ENCODE measurements around the gene AANAT.

DNA sequence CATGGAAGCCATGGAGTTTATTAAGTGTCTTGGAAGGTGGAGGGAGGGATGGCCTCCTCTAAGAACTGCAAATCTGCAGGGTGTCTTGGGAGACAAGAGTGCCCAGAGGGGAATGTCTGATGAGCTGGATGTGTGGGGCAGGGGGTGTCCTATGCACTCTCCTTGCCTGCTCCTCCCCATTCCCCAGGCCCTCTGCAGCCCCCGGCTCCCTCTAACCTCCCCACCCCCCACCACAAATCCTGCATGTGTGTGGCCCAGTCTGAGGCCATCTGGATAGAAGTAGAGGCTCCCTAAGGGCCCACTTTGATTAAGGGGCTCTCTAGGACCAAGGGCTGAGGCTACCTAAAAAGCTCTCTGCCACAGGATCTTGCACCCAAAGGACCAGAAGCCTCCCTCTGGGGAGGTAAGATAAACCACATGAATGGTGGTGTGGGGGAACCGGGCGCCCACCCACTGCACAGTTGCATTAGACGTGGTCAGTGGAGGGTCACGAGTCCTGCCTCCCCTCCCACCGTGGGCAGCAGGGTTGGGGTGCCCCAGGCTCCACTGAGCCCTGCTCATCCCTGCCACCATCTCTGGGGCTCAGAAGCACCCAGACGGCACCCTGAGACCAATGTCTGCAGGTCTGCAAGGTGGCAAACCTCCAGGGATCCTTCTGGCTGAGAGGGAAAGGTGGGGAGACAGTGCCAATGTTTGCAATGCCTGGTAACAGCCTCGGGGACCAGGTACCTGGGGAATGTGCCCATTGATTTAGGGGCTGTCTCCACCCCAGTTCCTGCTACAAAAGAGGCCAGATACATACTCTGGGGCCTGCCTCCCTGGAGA lies 618 bp downstream of the AANAT start:
- TF ChIP-seq, protein P1, sequence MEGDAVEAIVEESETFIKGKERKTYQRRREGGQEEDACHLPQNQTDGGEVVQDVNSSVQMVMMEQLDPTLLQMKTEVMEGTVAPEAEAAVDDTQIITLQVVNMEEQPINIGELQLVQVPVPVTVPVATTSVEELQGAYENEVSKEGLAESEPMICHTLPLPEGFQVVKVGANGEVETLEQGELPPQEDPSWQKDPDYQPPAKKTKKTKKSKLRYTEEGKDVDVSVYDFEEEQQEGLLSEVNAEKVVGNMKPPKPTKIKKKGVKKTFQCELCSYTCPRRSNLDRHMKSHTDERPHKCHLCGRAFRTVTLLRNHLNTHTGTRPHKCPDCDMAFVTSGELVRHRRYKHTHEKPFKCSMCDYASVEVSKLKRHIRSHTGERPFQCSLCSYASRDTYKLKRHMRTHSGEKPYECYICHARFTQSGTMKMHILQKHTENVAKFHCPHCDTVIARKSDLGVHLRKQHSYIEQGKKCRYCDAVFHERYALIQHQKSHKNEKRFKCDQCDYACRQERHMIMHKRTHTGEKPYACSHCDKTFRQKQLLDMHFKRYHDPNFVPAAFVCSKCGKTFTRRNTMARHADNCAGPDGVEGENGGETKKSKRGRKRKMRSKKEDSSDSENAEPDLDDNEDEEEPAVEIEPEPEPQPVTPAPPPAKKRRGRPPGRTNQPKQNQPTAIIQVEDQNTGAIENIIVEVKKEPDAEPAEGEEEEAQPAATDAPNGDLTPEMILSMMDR (conservative IDR thresholded peaks at IDR 0.05; ENCODE audit: low read length), result no peak
- no peak for TF ChIP-seq EZH2phosphoT487 (IDR thresholded peaks at IDR 0.05; ENCODE audit: borderline replicate concordance, low read depth, low read length)

All from OCI-LY7 (cell line).